ENCODE results near the gene TRPM6.

- no peak for TF ChIP-seq PREB (CRISPR knock-in tag; IDR thresholded peaks at IDR 0.05; ENCODE audit: borderline replicate concordance)
- TF ChIP-seq USF1 (CRISPR knock-in tag; IDR thresholded peaks at IDR 0.05) = no peak
- TF ChIP-seq ZNF512 (CRISPR knock-in tag; IDR thresholded peaks at IDR 0.05; ENCODE audit: borderline replicate concordance) = no peak
- no peak for TF ChIP-seq SP1 (CRISPR knock-in tag; conservative IDR thresholded peaks at IDR 0.05)
- TF ChIP-seq TP53 (CRISPR knock-in tag; IDR thresholded peaks at IDR 0.05) = no peak
- TF ChIP-seq NR2C2 (CRISPR knock-in tag; IDR thresholded peaks at IDR 0.05) = no peak
These were observed 25.8 kb downstream of the TRPM6 start for GRCh38 chr9:74861773-74862474.
